ENCODE data around the gene MYO18B. TPM values are rescaled to one million over a fixed set of nuclear protein-coding genes. Genes with fewer than 3 reads are reported as not detected.

The MYO18B gene
- polyA plus RNA-seq, 3 donors = not detected

DNA sequence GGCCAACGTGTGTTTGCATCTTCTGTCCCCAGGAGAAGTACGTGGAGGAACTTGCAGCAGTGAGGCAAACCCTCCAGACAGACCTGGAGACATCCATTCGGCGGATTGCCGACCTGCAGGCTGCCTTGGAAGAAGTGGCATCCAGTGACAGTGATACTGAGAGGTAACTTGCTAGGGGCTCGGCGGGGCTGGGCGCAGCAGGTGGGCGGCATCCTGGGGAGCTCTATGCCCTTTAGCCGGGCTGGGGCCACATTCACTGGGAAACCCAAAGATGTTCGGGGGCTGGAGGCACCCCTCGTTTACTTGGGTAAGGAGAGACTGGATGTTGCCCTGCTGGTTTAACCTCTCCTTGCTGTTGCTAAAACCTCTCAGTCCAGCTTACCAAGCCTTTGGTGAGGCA, 250.3 kb downstream of the MYO18B start:
- WGBS (ENCODE audit: insufficient coverage) = 83% methylated on average over 10 of the region's 12 CpGs

DNA sequence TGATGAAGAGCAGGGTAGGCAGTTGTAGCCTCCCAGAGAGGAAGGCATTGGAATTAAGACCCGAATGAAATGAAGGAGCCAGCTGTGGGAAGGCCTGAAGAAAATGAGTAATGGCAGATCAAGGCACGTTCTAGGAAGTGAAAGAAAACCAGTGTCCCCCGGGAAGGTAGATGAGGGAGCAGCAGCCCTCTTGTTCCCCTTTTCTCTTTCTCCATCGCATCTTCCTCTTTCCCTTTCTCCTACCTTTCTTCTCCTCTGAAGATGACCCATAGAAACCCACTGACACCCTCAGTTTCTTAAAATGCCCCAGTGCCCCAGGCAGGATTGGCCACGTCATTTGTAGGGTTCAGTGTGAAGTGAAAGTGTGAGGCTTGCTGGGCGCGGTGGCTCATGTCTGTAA, 254.7 kb downstream of the MYO18B start:
- Histone ChIP-seq H3K36me3 (replicated peaks in 1 of 2; ENCODE audit: control insufficient read depth in 1 of 2, insufficient read depth in 2 of 2, low read length in 2 of 2) (no peaks in the 10 kb centered on the region), H3K4me2 (replicated peaks; ENCODE audit: extremely low read depth, low read length, poor library complexity, severe bottlenecking) (no peak overlapping the region), H4K20me1 (ENCODE audit: insufficient read depth, low read length) (no peaks in the 10 kb centered on the region), H3K27ac (ENCODE audit: low read depth in 1 of 2, low read length in 2 of 2) (no peak overlapping the region), H2AFZ (ENCODE audit: insufficient read depth, low read depth, low read length, poor library complexity, severe bottlenecking) (no peak overlapping the region), H3K27me3 (ENCODE audit: control insufficient read depth in 2 of 2, insufficient read depth in 2 of 2, low read length in 2 of 2) (no peaks in the 10 kb centered on the region), H3K4me1 (ENCODE audit: control insufficient read depth in 1 of 2, insufficient read depth in 2 of 2, low read length in 2 of 2) (no peaks in the 10 kb centered on the region), H3K9ac (ENCODE audit: insufficient read depth, low read length, poor library complexity, severe bottlenecking) (no peak overlapping the region), H3K4me3 (replicated peaks in 1 of 3; ENCODE audit: low read depth in 2 of 3, low read length in 3 of 3) (no peak overlapping the region), H3K79me2 (ENCODE audit: insufficient read depth, low read length) (no peaks in the 10 kb centered on the region), H3K9me3 (replicated peaks in 1 of 2; ENCODE audit: control insufficient read depth in 1 of 2, insufficient read depth in 1 of 2, low read length in 2 of 2) (no peaks in the 10 kb centered on the region)
- Mint-ChIP-seq H3K4me3 (no peak overlapping the region), H3K27ac (no peak overlapping the region), H3K36me3 (no peaks in the 10 kb centered on the region), H3K4me1 (peaks cover 6% of the 10 kb centered on the region), H3K9me3 (no peaks in the 10 kb centered on the region), H3K27me3 (ENCODE audit: low read depth in 3 of 3) (peaks cover 3 to 8% (median 7%) of the 10 kb centered on the region in 3 donors)
- WGBS (ENCODE audit: insufficient coverage) = 100% methylated on average over 2 of the region's 7 CpGs
- no peak for DNase-seq
- intact Hi-C loops (cut with micrococcal nuclease) = no loop called here
- TF ChIP-seq CTCF (IDR thresholded peaks at IDR 0.05) = no peak

More for the DNA sequence above, 250.3 kb downstream of the MYO18B start:
- H3K27ac Mint-ChIP-seq = no peak overlapping the region
- no peak for TF ChIP-seq CTCF (IDR thresholded peaks at IDR 0.05)
- Histone ChIP-seq H3K9me3 (replicated peaks in 1 of 2; ENCODE audit: control insufficient read depth in 1 of 2, insufficient read depth in 1 of 2, low read length in 2 of 2) (no peaks in the 10 kb centered on the region), H3K27ac (ENCODE audit: low read depth in 1 of 2, low read length in 2 of 2) (no peak overlapping the region), H2AFZ (ENCODE audit: insufficient read depth, low read depth, low read length, poor library complexity, severe bottlenecking) (no peak overlapping the region), H3K4me2 (replicated peaks; ENCODE audit: extremely low read depth, low read length, poor library complexity, severe bottlenecking) (no peak overlapping the region), H3K36me3 (replicated peaks in 1 of 2; ENCODE audit: control insufficient read depth in 1 of 2, insufficient read depth in 2 of 2, low read length in 2 of 2) (no peaks in the 10 kb centered on the region), H3K4me3 (replicated peaks in 1 of 3; ENCODE audit: low read depth in 2 of 3, low read length in 3 of 3) (no peak overlapping the region), H4K20me1 (ENCODE audit: insufficient read depth, low read length) (no peaks in the 10 kb centered on the region), H3K79me2 (ENCODE audit: insufficient read depth, low read length) (no peaks in the 10 kb centered on the region), H3K9ac (ENCODE audit: insufficient read depth, low read length, poor library complexity, severe bottlenecking) (no peak overlapping the region), H3K4me1 (ENCODE audit: control insufficient read depth in 1 of 2, insufficient read depth in 2 of 2, low read length in 2 of 2) (no peaks in the 10 kb centered on the region), H3K27me3 (ENCODE audit: control insufficient read depth in 2 of 2, insufficient read depth in 2 of 2, low read length in 2 of 2) (no peaks in the 10 kb centered on the region)
- no peak for DNase-seq
- intact Hi-C loops (cut with micrococcal nuclease) = no loop called here
- H3K4me3 Mint-ChIP-seq = no peak overlapping the region
- H3K27me3 Mint-ChIP-seq (ENCODE audit: low read depth in 3 of 3) = peaks cover 2 to 7% (median 3%) of the 10 kb centered on the region in 3 donors
- peaks cover 0 to 3% (median 0%) of the 10 kb centered on the region in 7 donors for H3K9me3 Mint-ChIP-seq
- peaks cover 12% of the 10 kb centered on the region for H3K4me1 Mint-ChIP-seq
- no peaks in the 10 kb centered on the region for H3K36me3 Mint-ChIP-seq
